Inflammatory macrophage (primary cell): ENCODE results near the gene SEC24A.
A peak's percentile ranks its signal among the peaks of the same experiment; 100 is the strongest.
"Not testable (repeated sequence)": the region's sequence is repeated elsewhere in the genome, so short reads cannot be mapped to it uniquely, and the experiment has no call there.

Source experiments
- DNase-seq, 2 donors: peaks; one replicate each; pipeline ENCODE4 v3.0.0-alpha.2; 2020 to 2022

SEC24A gene

GRCh38 chr5:134749415-134749814 is 100.8 kb downstream of the SEC24A start:
- DNase-seq, result no peak

- DNase-seq, result no peak
Measured at GRCh38 chr5:134758176-134758503, 109.6 kb downstream of the SEC24A start.

- DNase-seq, result peak; percentile 94
Measured at GRCh38 chr5:134758504-134759341, 110.1 kb downstream of the SEC24A start, which contains the start of gene DDX46. TSS of gene DDX46 (plus strand) at chr5:134758779. CDS start at chr5:134758939, 160 bp downstream.

GRCh38 chr5:134767528-134768291 is 119.1 kb downstream of the SEC24A start:
- DNase-seq, result not testable (repeated sequence)

GRCh38 chr5:134769206-134769605 is 120.6 kb downstream of the SEC24A start:
- peak; percentile 33 to 41 for DNase-seq

- DNase-seq, result peak; percentile 63 to 78
Measured at GRCh38 chr5:134772461-134773125, 124.0 kb downstream of the SEC24A start.

GRCh38 chr5:134777366-134777765 is 128.8 kb downstream of the SEC24A start:
- DNase-seq, result no peak
